Panc1 (cell line): Measurements from ENCODE around the gene KDM4B. TPM values are rescaled to one million over a fixed set of nuclear protein-coding genes. Genes with fewer than 3 reads are reported as not detected.

ENCODE experiments used
- ATAC-seq: fragments of 200-7000 bp; cut with Tn5 transposase; 2 replicates; pipeline ENCODE4 v1.9.1; 2020; ENCODE audit warnings: mild to moderate bottlenecking, moderate library complexity
- BruUV-seq: library from RNA; stranded (reverse); fragments of 400-500 nt; replicated peaks from 2 replicates; lab custom pipeline; 2021; lab: Mats Ljungman, UMichigan
- CTCF ChIA-PET: fragments of 300-600 bp; sonication (Branson Sonifier 250); formaldehyde crosslinking; loops from one replicate; lab custom pipeline; 2022; ENCODE audit warnings: antibody characterized with exemption; lab: Charles Lee
- POLR2A ChIA-PET: fragments of 300-600 bp; sonication (Branson Sonifier 250); formaldehyde crosslinking; loops from one replicate; lab custom pipeline; 2022; ENCODE audit warnings: antibody characterized with exemption; lab: Charles Lee
- DNase-seq: peaks from one replicate; pipeline ENCODE4 v3.0.0-alpha.2; 2010; ENCODE audit warnings: low read depth, low spot score
- H3K27ac ChIP-seq: 2 replicates; pipeline ENCODE4 v1.5.1; 2011; ENCODE audit warnings: mild to moderate bottlenecking, low read length, inconsistent platforms
- H3K27me3 ChIP-seq: fragments of 200-500 bp; sonication (Bioruptor generic); 2 replicates; pipeline ENCODE4 v1.6.0; 2014; ENCODE audit warnings: low read length, inconsistent platforms; ENCODE audit not compliant: control insufficient read depth, insufficient read depth
- H3K36me3 ChIP-seq: fragments of 200-500 bp; sonication (Bioruptor generic); 2 replicates; pipeline ENCODE4 v1.5.1; 2014; ENCODE audit warnings: inconsistent platforms, mild to moderate bottlenecking, low read length, moderate library complexity; ENCODE audit not compliant: control insufficient read depth, insufficient read depth
- H3K4me1 ChIP-seq: 2 replicates; pipeline ENCODE4 v1.5.1; 2011; ENCODE audit warnings: inconsistent platforms, mild to moderate bottlenecking, low read length, moderate library complexity; ENCODE audit not compliant: control insufficient read depth, insufficient read depth
- H3K4me3 ChIP-seq, 2 experiments: 2 replicates each; pipeline ENCODE4 v1.5.1; 2011 to 2012; ENCODE audit warnings: low read depth in 2 of 2, low read length in 2 of 2, mild to moderate bottlenecking in 2 of 2, inconsistent platforms in 1 of 2, moderate library complexity in 1 of 2
- H3K9me3 ChIP-seq: fragments of 200-500 bp; sonication (Bioruptor generic); 2 replicates; pipeline ENCODE4 v1.5.1; 2014; ENCODE audit warnings: low read depth, mild to moderate bottlenecking, inconsistent platforms, low read length, moderate library complexity; ENCODE audit not compliant: control insufficient read depth, insufficient read depth
- POLR2AphosphoS5 ChIP-seq: IDR thresholded peaks from 2 replicates; pipeline ENCODE4 v1.6.1; 2012; ENCODE audit warnings: mild to moderate bottlenecking, low read depth, low read length, moderate library complexity
- REST ChIP-seq, 2 experiments: IDR thresholded peaks; 2 replicates each; pipeline ENCODE4 v1.6.1; 2011 to 2012; ENCODE audit warnings: low read depth in 2 of 2, control low read depth in 1 of 2, low read length in 1 of 2, mild to moderate bottlenecking in 1 of 2, moderate library complexity in 1 of 2; ENCODE audit not compliant: insufficient read depth in 1 of 2
- SIN3A ChIP-seq: IDR thresholded peaks from 2 replicates; pipeline ENCODE4 v1.6.1; 2012; ENCODE audit warnings: low read depth, mild to moderate bottlenecking, low read length, moderate library complexity, borderline replicate concordance; ENCODE audit not compliant: insufficient read depth
- TCF7L2 ChIP-seq: IDR thresholded peaks from 2 replicates; pipeline ENCODE4 v1.6.1; 2011; ENCODE audit warnings: mild to moderate bottlenecking, low read depth, low read length, inconsistent platforms
- in situ Hi-C: cut with HindIII; loops from 2 replicates; pipeline ENCODE4 v1.10.0; 2016; ENCODE audit warnings: low sequenced_read_pairs, low pct_unique_long_range_greater_than_20kb
- intact Hi-C: fragments of 100-400 bp; cut with micrococcal nuclease; formaldehyde crosslinking; loops from one replicate; pipeline ENCODE4 v1.10.0; 2022; ENCODE audit not compliant: unreplicated experiment
- total RNA-seq: library from RNA; stranded (reverse); gene quantifications from one replicate; pipeline ENCODE4 v1.2.1, GENCODE V29; 2021; ENCODE audit not compliant: unreplicated experiment
- TF ChIP-seq, protein P1 (sequence below): fragments of 450-650 bp; IDR thresholded peaks from 2 replicates; pipeline ENCODE4 v1.5.1; 2017; ENCODE audit warnings: mild to moderate bottlenecking

Gene KDM4B
- total RNA-seq, 1 experiment from 2014 or later, result 18.4 TPM

GRCh38 chr19:5045029-5045428 lies 76.1 kb downstream of the KDM4B start:
- no TSS peak for BruUV-seq
- TF ChIP-seq, protein P1, sequence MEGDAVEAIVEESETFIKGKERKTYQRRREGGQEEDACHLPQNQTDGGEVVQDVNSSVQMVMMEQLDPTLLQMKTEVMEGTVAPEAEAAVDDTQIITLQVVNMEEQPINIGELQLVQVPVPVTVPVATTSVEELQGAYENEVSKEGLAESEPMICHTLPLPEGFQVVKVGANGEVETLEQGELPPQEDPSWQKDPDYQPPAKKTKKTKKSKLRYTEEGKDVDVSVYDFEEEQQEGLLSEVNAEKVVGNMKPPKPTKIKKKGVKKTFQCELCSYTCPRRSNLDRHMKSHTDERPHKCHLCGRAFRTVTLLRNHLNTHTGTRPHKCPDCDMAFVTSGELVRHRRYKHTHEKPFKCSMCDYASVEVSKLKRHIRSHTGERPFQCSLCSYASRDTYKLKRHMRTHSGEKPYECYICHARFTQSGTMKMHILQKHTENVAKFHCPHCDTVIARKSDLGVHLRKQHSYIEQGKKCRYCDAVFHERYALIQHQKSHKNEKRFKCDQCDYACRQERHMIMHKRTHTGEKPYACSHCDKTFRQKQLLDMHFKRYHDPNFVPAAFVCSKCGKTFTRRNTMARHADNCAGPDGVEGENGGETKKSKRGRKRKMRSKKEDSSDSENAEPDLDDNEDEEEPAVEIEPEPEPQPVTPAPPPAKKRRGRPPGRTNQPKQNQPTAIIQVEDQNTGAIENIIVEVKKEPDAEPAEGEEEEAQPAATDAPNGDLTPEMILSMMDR, result no peak
- TF ChIP-seq SIN3A (no peak), REST (IDR thresholded peaks at IDR 0.05; ENCODE audit: insufficient read depth in 1 of 2, low read depth in 2 of 2, low read length in 1 of 2) (no peak), TCF7L2 (no peak), POLR2AphosphoS5 (no peak)
- in situ Hi-C loops, result no loop called here

DNA sequence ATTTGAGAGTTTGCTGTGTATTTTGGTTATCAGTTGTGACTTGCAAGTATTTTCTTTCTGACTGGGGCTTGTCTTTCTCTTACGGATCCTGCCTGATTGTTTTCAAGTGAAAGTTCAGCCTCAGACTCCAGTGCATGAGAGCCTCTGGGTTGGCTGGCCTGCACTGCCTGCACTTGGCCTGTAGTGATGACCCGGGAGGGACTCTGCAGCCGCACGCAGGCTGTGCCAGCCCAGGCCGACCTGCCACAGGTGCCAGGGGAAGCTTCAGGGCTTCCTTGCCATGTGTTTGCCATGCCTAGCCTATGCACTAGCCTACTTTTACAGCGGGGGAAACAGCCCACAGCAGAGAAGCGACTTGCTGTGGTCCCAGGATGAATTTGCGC lies 77.0 kb downstream of the KDM4B start:
- TF ChIP-seq SIN3A (no peak), REST (IDR thresholded peaks at IDR 0.05; ENCODE audit: insufficient read depth in 1 of 2, low read depth in 2 of 2, low read length in 1 of 2) (no peak), TCF7L2 (no peak)
- TF ChIP-seq, protein P1, result no peak
- BruUV-seq, result no TSS peak
- ATAC-seq, result peak; percentile 57
- no peaks in the 10 kb centered on the region for H3K27me3 ChIP-seq
- DNase-seq, result no peak
- H3K36me3 ChIP-seq, result no peaks in the 10 kb centered on the region
- no peaks in the 10 kb centered on the region for H3K9me3 ChIP-seq
- intact Hi-C loops, result loop anchor here (5.0 kb wide), 1 partner anchor 111 kb away; no protein-coding TSS in a partner anchor
- in situ Hi-C loops, result no loop called here
- H3K4me1 ChIP-seq, result peaks cover 18% of the 10 kb centered on the region
- POLR2A ChIA-PET, result no interaction called here
- CTCF ChIA-PET, result interaction anchor here (0.6 kb wide), 1 partner anchor 128 kb away, joined by 3 read pairs; no protein-coding TSS in a partner anchor
- H3K27ac ChIP-seq, result 0 out of 2 replicates have a peak overlapping the region, but pooled peaks have one; percentile 12
- no peak overlapping the region for H3K4me3 ChIP-seq

More at GRCh38 chr19:5045029-5045428, 76.1 kb downstream of the KDM4B start:
- Histone ChIP-seq H3K4me3 (no peak overlapping the region), H3K4me1 (peaks cover 18% of the 10 kb centered on the region), H3K27me3 (no peaks in the 10 kb centered on the region), H3K9me3 (no peaks in the 10 kb centered on the region), H3K27ac (no peak overlapping the region), H3K36me3 (no peaks in the 10 kb centered on the region)
- ATAC-seq (no peak), DNase-seq (no peak)
- ChIA-PET CTCF (no interaction called here), POLR2A (interaction anchor here (0.6 kb wide), 1 partner anchor 133 kb away, joined by 3 read pairs; no protein-coding TSS in a partner anchor)
- intact Hi-C loops, result loop anchor here (5.0 kb wide), 1 partner anchor 112 kb away; no protein-coding TSS in a partner anchor
